Ishikawa (cell line): ENCODE data around the gene MOGAT1.

Experiments
- CEBPB ChIP-seq: IDR thresholded peaks from 2 replicates; pipeline ENCODE4 v1.6.1; 2012
- EP300 ChIP-seq: IDR thresholded peaks from 2 replicates; pipeline ENCODE4 v1.6.1; 2012; ENCODE audit warnings: borderline replicate concordance
- FOXM1 ChIP-seq: IDR thresholded peaks from 2 replicates; pipeline ENCODE4 v1.6.1; 2012; ENCODE audit warnings: low read depth, borderline replicate concordance
- NFIC ChIP-seq: IDR thresholded peaks from 2 replicates; pipeline ENCODE4 v1.6.1; 2012
- RAD21 ChIP-seq: IDR thresholded peaks from 2 replicates; pipeline ENCODE4 v1.6.1; 2012; ENCODE audit warnings: low read depth
- TAF1 ChIP-seq: IDR thresholded peaks from 2 replicates; pipeline ENCODE4 v1.6.1; 2012; ENCODE audit warnings: low read depth, mild to moderate bottlenecking
- TEAD4 ChIP-seq: IDR thresholded peaks from 2 replicates; pipeline ENCODE4 v1.6.1; 2012
- YY1 ChIP-seq: IDR thresholded peaks from 2 replicates; pipeline ENCODE4 v1.6.1; 2012; ENCODE audit warnings: low read depth
- TF ChIP-seq, protein P1 (sequence below): IDR thresholded peaks from 2 replicates; pipeline ENCODE4 v1.6.1; 2012; ENCODE audit warnings: low read depth, mild to moderate bottlenecking
- TF ChIP-seq, protein P2 (sequence below): IDR thresholded peaks from 2 replicates; pipeline ENCODE4 v1.6.1; 2012
- TF ChIP-seq, protein P3 (sequence below): IDR thresholded peaks from 2 replicates; pipeline ENCODE4 v1.6.1; 2012

- no peak for TF ChIP-seq TAF1
- no peak for TF ChIP-seq CEBPB
- no peak for TF ChIP-seq RAD21
- no peak for TF ChIP-seq EP300
- TF ChIP-seq YY1: no peak
- no peak for TF ChIP-seq FOXM1
- TF ChIP-seq TEAD4: no peak
- TF ChIP-seq, protein P1, sequence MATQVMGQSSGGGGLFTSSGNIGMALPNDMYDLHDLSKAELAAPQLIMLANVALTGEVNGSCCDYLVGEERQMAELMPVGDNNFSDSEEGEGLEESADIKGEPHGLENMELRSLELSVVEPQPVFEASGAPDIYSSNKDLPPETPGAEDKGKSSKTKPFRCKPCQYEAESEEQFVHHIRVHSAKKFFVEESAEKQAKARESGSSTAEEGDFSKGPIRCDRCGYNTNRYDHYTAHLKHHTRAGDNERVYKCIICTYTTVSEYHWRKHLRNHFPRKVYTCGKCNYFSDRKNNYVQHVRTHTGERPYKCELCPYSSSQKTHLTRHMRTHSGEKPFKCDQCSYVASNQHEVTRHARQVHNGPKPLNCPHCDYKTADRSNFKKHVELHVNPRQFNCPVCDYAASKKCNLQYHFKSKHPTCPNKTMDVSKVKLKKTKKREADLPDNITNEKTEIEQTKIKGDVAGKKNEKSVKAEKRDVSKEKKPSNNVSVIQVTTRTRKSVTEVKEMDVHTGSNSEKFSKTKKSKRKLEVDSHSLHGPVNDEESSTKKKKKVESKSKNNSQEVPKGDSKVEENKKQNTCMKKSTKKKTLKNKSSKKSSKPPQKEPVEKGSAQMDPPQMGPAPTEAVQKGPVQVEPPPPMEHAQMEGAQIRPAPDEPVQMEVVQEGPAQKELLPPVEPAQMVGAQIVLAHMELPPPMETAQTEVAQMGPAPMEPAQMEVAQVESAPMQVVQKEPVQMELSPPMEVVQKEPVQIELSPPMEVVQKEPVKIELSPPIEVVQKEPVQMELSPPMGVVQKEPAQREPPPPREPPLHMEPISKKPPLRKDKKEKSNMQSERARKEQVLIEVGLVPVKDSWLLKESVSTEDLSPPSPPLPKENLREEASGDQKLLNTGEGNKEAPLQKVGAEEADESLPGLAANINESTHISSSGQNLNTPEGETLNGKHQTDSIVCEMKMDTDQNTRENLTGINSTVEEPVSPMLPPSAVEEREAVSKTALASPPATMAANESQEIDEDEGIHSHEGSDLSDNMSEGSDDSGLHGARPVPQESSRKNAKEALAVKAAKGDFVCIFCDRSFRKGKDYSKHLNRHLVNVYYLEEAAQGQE: no peak
- TF ChIP-seq, protein P2, sequence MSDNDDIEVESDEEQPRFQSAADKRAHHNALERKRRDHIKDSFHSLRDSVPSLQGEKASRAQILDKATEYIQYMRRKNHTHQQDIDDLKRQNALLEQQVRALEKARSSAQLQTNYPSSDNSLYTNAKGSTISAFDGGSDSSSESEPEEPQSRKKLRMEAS: no peak
- TF ChIP-seq NFIC: no peak
- TF ChIP-seq, protein P3, sequence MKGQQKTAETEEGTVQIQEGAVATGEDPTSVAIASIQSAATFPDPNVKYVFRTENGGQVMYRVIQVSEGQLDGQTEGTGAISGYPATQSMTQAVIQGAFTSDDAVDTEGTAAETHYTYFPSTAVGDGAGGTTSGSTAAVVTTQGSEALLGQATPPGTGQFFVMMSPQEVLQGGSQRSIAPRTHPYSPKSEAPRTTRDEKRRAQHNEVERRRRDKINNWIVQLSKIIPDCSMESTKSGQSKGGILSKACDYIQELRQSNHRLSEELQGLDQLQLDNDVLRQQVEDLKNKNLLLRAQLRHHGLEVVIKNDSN: no peak
Measured at GRCh38 chr2:222672068-222672401, 577 bp downstream of the MOGAT1 start.
